Liver (tissue), 9 donors: ENCODE results near the gene CYP17A1. TPM values are rescaled to one million over a fixed set of nuclear protein-coding genes. Genes with fewer than 3 reads are reported as not detected.
A peak's percentile ranks its signal among the peaks of the same experiment; 100 is the strongest.

Experiments
- DNase-seq: peaks from one replicate; pipeline ENCODE4 v3.0.0-alpha.2; 2017; ENCODE audit warnings: low spot score
- H3K27ac ChIP-seq, 2 donors: one replicate each; pipeline ENCODE4 v1.7.0; 2013; ENCODE audit warnings: inconsistent platforms in 2 of 2, low read length in 2 of 2, control low read depth in 1 of 2, low read depth in 1 of 2, mild to moderate bottlenecking in 1 of 2
- H3K27me3 ChIP-seq, 4 donors: one replicate each; pipeline versions ENCODE4 v1.6.1 to v1.7.0; 2013; ENCODE audit warnings: low read length in 3 of 4, inconsistent platforms in 1 of 4, mild to moderate bottlenecking in 1 of 4, moderate library complexity in 1 of 4; ENCODE audit not compliant: control insufficient read depth in 4 of 4, insufficient read depth in 4 of 4
- H3K36me3 ChIP-seq, 4 donors: one replicate each; pipeline versions ENCODE4 v1.6.1 to v1.7.0; 2013; ENCODE audit warnings: low read length in 3 of 4, mild to moderate bottlenecking in 3 of 4, low read depth in 1 of 4, moderate library complexity in 1 of 4; ENCODE audit not compliant: control insufficient read depth in 4 of 4, insufficient read depth in 3 of 4
- H3K4me1 ChIP-seq, 4 donors: one replicate each; pipeline versions ENCODE4 v1.6.1 to v1.7.0; 2013; ENCODE audit warnings: low read length in 3 of 4, mild to moderate bottlenecking in 3 of 4, moderate library complexity in 1 of 4; ENCODE audit not compliant: control insufficient read depth in 4 of 4, insufficient read depth in 4 of 4
- H3K4me3 ChIP-seq, 3 donors: one replicate each; pipeline versions ENCODE4 v1.6.1 to v1.7.0; 2013; ENCODE audit warnings: low read length in 3 of 3, control low read depth in 1 of 3, low read depth in 1 of 3, mild to moderate bottlenecking in 1 of 3
- H3K9ac ChIP-seq, 2 donors: one replicate each; pipeline ENCODE4 v1.7.0; 2013; ENCODE audit warnings: low read length in 2 of 2, mild to moderate bottlenecking in 2 of 2, moderate library complexity in 2 of 2, control low read depth in 1 of 2, low read depth in 1 of 2
- H3K9me3 ChIP-seq, 4 donors: one replicate each; pipeline versions ENCODE4 v1.6.1 to v1.7.0; 2013; ENCODE audit warnings: low read length in 3 of 4; ENCODE audit not compliant: control insufficient read depth in 4 of 4
- ATF3 ChIP-seq: IDR thresholded peaks from 2 replicates; pipeline ENCODE4 v1.6.1; 2016; ENCODE audit warnings: antibody characterized with exemption
- CTCF ChIP-seq: fragments of 150-350 bp; IDR thresholded peaks from 2 replicates; pipeline ENCODE4 v1.5.1; 2017; ENCODE audit warnings: improper control_type of control experiment, low read depth, low read length; ENCODE audit not compliant: missing input control
- EGR1 ChIP-seq, 2 donors: IDR thresholded peaks; 2 replicates each; pipeline ENCODE4 v1.6.1; 2016 to 2018; ENCODE audit warnings: antibody characterized with exemption in 2 of 2, low read depth in 2 of 2
- FOXA1 ChIP-seq: IDR thresholded peaks from 2 replicates; pipeline ENCODE4 v1.6.1; 2016; ENCODE audit warnings: antibody characterized with exemption
- FOXA2 ChIP-seq: IDR thresholded peaks from 2 replicates; pipeline ENCODE4 v1.6.1; 2016; ENCODE audit warnings: antibody characterized with exemption
- GABPA ChIP-seq, 2 donors: IDR thresholded peaks in 1 of 2; conservative IDR thresholded peaks in 1 of 2; 2 replicates each; pipeline ENCODE4 v1.6.1; 2016; ENCODE audit warnings: antibody characterized with exemption in 2 of 2, mild to moderate bottlenecking in 1 of 2, moderate library complexity in 1 of 2
- HNF4A ChIP-seq, 2 donors: conservative IDR thresholded peaks; 2 replicates each; pipeline ENCODE4 v1.6.1; 2016; ENCODE audit warnings: antibody characterized with exemption in 2 of 2, mild to moderate bottlenecking in 2 of 2
- HNF4G ChIP-seq: IDR thresholded peaks from 2 replicates; pipeline ENCODE4 v1.6.1; 2016; ENCODE audit warnings: antibody characterized with exemption
- JUND ChIP-seq, 2 donors: IDR thresholded peaks; 2 replicates each; pipeline ENCODE4 v1.6.1; 2016; ENCODE audit warnings: antibody characterized with exemption in 2 of 2
- NR2F2 ChIP-seq: IDR thresholded peaks from 2 replicates; pipeline ENCODE4 v1.6.1; 2016; ENCODE audit warnings: antibody characterized with exemption
- RAD21 ChIP-seq, 2 donors: IDR thresholded peaks; 2 replicates each; pipeline ENCODE4 v1.6.1; 2016; ENCODE audit warnings: antibody characterized with exemption in 2 of 2, mild to moderate bottlenecking in 2 of 2
- REST ChIP-seq: IDR thresholded peaks from 2 replicates; pipeline ENCODE4 v1.6.1; 2016; ENCODE audit warnings: antibody characterized with exemption, mild to moderate bottlenecking
- RXRA ChIP-seq, 2 donors: IDR thresholded peaks; 2 replicates each; pipeline ENCODE4 v1.6.1; 2017 to 2018; ENCODE audit warnings: antibody characterized with exemption in 2 of 2, mild to moderate bottlenecking in 1 of 2
- SP1 ChIP-seq: IDR thresholded peaks from 2 replicates; pipeline ENCODE4 v1.6.1; 2018; ENCODE audit warnings: antibody characterized with exemption, mild to moderate bottlenecking
- YY1 ChIP-seq: IDR thresholded peaks from 2 replicates; pipeline ENCODE4 v1.6.1; 2016; ENCODE audit warnings: antibody characterized with exemption, mild to moderate bottlenecking
- WGBS: extraction: QIAGEN DNeasy Blood & Tissue Kit; methylation state at CpG from one replicate; pipeline ENCODE4 v1.1.7; 2013; 5-methylcytosine and 5-hydroxymethylcytosine counted together
- polyA plus RNA-seq, 2 donors: library from polyadenylated mRNA; stranded (reverse) in 1 of 2; unstranded in 1 of 2; fragments of 200-250 nt in 1 of 2; fragments of >200 nt in 1 of 2; fragmentation: Nextera tagmentation in 1 of 2; extraction: Ambion mirVana in 1 of 2; gene quantifications; one replicate each; pipeline versions ENCODE4 v1.2.1 to v1.2.3, GENCODE V29; 2013 to 2015
- total RNA-seq, 2 donors: library from RNA; depleted of rRNA; stranded (reverse); fragments of >200 nt; gene quantifications; one replicate each; pipeline ENCODE4 v1.2.3, GENCODE V29; 2014
- TF ChIP-seq, protein P1 (sequence below): IDR thresholded peaks from 2 replicates; pipeline ENCODE4 v1.6.1; 2016; ENCODE audit warnings: antibody characterized with exemption
- TF ChIP-seq, protein P2 (sequence below): IDR thresholded peaks from 2 replicates; pipeline ENCODE4 v1.6.1; 2016; ENCODE audit warnings: antibody characterized with exemption
- donor health status: healthy.
- donor health status: healthy.
- donor health status: healthy.
- donor health status: healthy.
- donor health status: healthy.

Gene CYP17A1
- total and polyA plus RNA-seq, 4 donors = 0.16 to 13.1 (median 1.0) TPM; not detected in 1

DNA sequence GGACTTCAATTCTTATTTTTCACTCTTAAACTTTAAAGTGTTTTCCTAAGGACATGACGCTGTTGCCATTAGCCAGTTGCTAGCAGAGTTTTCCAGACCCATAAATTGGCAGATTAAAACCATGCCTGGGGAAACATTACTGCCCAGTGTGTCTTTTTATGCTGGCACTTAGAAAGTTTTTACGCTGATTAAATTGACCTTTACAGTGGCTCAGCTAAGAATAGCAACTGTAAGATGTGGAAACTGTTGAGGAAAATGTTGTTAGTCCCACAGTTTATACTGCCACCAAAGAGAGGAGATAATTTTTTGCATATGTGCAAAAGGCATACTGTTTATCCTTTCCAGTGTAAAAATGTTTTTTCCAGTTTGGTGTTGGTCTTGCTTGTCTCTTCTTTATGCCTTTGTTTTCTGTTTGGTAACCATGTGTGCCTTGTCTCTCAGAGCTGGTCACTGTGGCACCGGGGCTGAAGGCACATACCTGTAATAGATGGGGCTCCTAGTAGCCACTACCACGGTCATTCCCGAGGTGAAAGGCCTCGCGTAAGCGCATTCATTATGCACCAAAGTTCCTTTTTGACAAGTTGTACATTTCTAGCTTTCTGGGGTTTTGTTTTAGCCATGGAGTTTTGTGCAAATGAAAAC, 45.3 kb downstream of the CYP17A1 start:
- Histone ChIP-seq H3K9ac (no peak overlapping the region), H3K27ac (no peak overlapping the region), H3K9me3 (no peaks in the 10 kb centered on the region), H3K27me3 (no peaks in the 10 kb centered on the region), H3K36me3 (no peaks in the 10 kb centered on the region), H3K4me3 (no peak overlapping the region), H3K4me1 (peaks cover 8 to 21% (median 15%) of the 10 kb centered on the region in 4 donors)
- no peak for TF ChIP-seq HNF4A (conservative IDR thresholded peaks at IDR 0.05)
- no peak for TF ChIP-seq FOXA1
- TF ChIP-seq JUND (IDR thresholded peaks at IDR 0.05) = no peak
- no peak for TF ChIP-seq FOXA2
- no peak for TF ChIP-seq EGR1 (IDR thresholded peaks at IDR 0.05; ENCODE audit: low read depth in 2 of 2)
- no peak for TF ChIP-seq ATF3
- no peak for TF ChIP-seq HNF4G
- no peak for TF ChIP-seq CTCF
- TF ChIP-seq, protein P1, sequence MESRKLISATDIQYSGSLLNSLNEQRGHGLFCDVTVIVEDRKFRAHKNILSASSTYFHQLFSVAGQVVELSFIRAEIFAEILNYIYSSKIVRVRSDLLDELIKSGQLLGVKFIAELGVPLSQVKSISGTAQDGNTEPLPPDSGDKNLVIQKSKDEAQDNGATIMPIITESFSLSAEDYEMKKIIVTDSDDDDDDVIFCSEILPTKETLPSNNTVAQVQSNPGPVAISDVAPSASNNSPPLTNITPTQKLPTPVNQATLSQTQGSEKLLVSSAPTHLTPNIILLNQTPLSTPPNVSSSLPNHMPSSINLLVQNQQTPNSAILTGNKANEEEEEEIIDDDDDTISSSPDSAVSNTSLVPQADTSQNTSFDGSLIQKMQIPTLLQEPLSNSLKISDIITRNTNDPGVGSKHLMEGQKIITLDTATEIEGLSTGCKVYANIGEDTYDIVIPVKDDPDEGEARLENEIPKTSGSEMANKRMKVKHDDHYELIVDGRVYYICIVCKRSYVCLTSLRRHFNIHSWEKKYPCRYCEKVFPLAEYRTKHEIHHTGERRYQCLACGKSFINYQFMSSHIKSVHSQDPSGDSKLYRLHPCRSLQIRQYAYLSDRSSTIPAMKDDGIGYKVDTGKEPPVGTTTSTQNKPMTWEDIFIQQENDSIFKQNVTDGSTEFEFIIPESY = no peak
- TF ChIP-seq NR2F2 = no peak
- TF ChIP-seq, protein P2, sequence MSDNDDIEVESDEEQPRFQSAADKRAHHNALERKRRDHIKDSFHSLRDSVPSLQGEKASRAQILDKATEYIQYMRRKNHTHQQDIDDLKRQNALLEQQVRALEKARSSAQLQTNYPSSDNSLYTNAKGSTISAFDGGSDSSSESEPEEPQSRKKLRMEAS = no peak
- WGBS = 86% methylated on average over 8 of the region's 8 CpGs
- no peak for DNase-seq

- no peak overlapping the region for H3K4me3 ChIP-seq
- DNase-seq = no peak
- H3K27me3 ChIP-seq = no peaks in the 10 kb centered on the region
- H3K9ac ChIP-seq = no peak overlapping the region
- peaks cover 23 to 36% (median 31%) of the 10 kb centered on the region in 4 donors for H3K4me1 ChIP-seq
- WGBS = 53% methylated on average over 2 of the region's 2 CpGs
- H3K9me3 ChIP-seq = no peaks in the 10 kb centered on the region
- no peaks in the 10 kb centered on the region for H3K36me3 ChIP-seq
- peak overlapping the region; percentile 50 for H3K27ac ChIP-seq
- TF ChIP-seq GABPA (IDR thresholded peaks at IDR 0.05 in 1 of 2, conservative IDR thresholded peaks at IDR 0.05 in 1 of 2) (peak; percentile 38 to 53), RAD21 (IDR thresholded peaks at IDR 0.05) (peak in 1 of 2 donors; percentile 39), NR2F2 (peak; percentile 85), REST (no peak), YY1 (no peak), CTCF (no peak), FOXA2 (no peak), RXRA (IDR thresholded peaks at IDR 0.05) (peak; percentile 41 to 74), ATF3 (no peak), HNF4A (conservative IDR thresholded peaks at IDR 0.05) (peak in 1 of 2 donors; percentile 31), SP1 (peak; percentile 58)
- TF ChIP-seq, protein P2 = peak; percentile 41
These were observed 51.4 kb downstream of the CYP17A1 start for GRCh38 chr10:102785818-102786217.
